Upper lobe of left lung (tissue), 6 donors: ENCODE data around the gene ASPA. TPM values are rescaled to one million over a fixed set of nuclear protein-coding genes. Genes with fewer than 3 reads are reported as not detected.

Experiments
- ATAC-seq, 2 donors: fragments of 200-7000 bp; cut with Tn5 transposase; one replicate each; pipeline ENCODE4 v1.9.1; 2022; ENCODE audit warnings: mild to moderate bottlenecking in 2 of 2, moderate library complexity in 2 of 2; ENCODE audit not compliant: low FRiP score in 2 of 2
- DNase-seq, 2 donors: peaks; one replicate each; pipeline ENCODE4 v3.0.0-alpha.2; 2019 to 2020
- H3K27ac ChIP-seq, 4 donors: fragments of 200-600 bp; sonication (generic); one replicate each; pipeline ENCODE4 v1.5.1; 2016 to 2019
- H3K27me3 ChIP-seq, 4 donors: fragments of 200-600 bp; sonication (generic); one replicate each; pipeline ENCODE4 v1.5.1; 2017 to 2019
- H3K36me3 ChIP-seq, 4 donors: fragments of 200-600 bp; sonication (generic); one replicate each; pipeline ENCODE4 v1.5.1; 2016 to 2019
- H3K4me1 ChIP-seq, 4 donors: fragments of 200-600 bp; sonication (generic); one replicate each; pipeline ENCODE4 v1.5.1; 2018 to 2019
- H3K4me3 ChIP-seq, 4 donors: fragments of 200-600 bp; sonication (generic); one replicate each; pipeline ENCODE4 v1.5.1; 2017 to 2019; ENCODE audit warnings: mild to moderate bottlenecking in 2 of 4, moderate library complexity in 1 of 4
- H3K9me3 ChIP-seq, 4 donors: fragments of 200-600 bp; sonication (generic); one replicate each; pipeline ENCODE4 v1.5.1; 2018 to 2019
- CTCF ChIP-seq, 6 experiments: fragments of 450-650 bp in 4 of 6; fragments of 200-600 bp in 2 of 6; sonication (generic) in 2 of 6; IDR thresholded peaks; one replicate each; pipeline ENCODE4 v1.5.1; 2016 to 2019; ENCODE audit warnings: antibody characterized with exemption in 6 of 6
- EP300 ChIP-seq, 4 donors: sonication (generic); formaldehyde crosslinking; IDR thresholded peaks; one replicate each; pipeline ENCODE4 v1.5.1; 2017; ENCODE audit warnings: antibody characterized with exemption in 4 of 4, control low read depth in 2 of 4
- POLR2A ChIP-seq, 4 donors: fragments of 450-650 bp; IDR thresholded peaks; one replicate each; pipeline ENCODE4 v1.5.1; 2016 to 2017; ENCODE audit warnings: antibody characterized with exemption in 4 of 4, mild to moderate bottlenecking in 2 of 4
- POLR2AphosphoS5 ChIP-seq, 2 donors: sonication (generic); formaldehyde crosslinking; IDR thresholded peaks; one replicate each; pipeline ENCODE4 v1.5.1; 2017; ENCODE audit warnings: antibody characterized with exemption in 2 of 2
- WGBS, 2 donors: methylation state at CpG; one replicate each; pipeline ENCODE4 v1.1.5; 2017 to 2018; 5-methylcytosine and 5-hydroxymethylcytosine counted together
- total RNA-seq, 6 donors: library from RNA; depleted of rRNA in 4 of 6; stranded (reverse); fragments of >200 nt in 4 of 6; gene quantifications; one replicate each; pipeline versions ENCODE4 v1.1.0 to v1.2.1, GENCODE V29; 2016 to 2021
- donor health status: DM: no; HTN: no; CAD: no; lungs with moderate emphysema.
- donor health status: DM: no; HTN: yes; CAD: no; lungs with severe emphysema.

The ASPA gene
- total RNA-seq, 6 donors from 2014 or later, result 0.76 to 7.6 (median 1.2) TPM

- Histone ChIP-seq H3K36me3 (no peaks in the 10 kb centered on the region), H3K4me1 (no peaks in the 10 kb centered on the region), H3K27me3 (no peaks in the 10 kb centered on the region), H3K27ac (no peak overlapping the region), H3K9me3 (no peaks in the 10 kb centered on the region), H3K4me3 (no peak overlapping the region)
- TF ChIP-seq POLR2A (IDR thresholded peaks at IDR 0.05) (no peak), POLR2AphosphoS5 (IDR thresholded peaks at IDR 0.05) (no peak), EP300 (IDR thresholded peaks at IDR 0.05) (no peak), CTCF (IDR thresholded peaks at IDR 0.05) (no peak)
- ATAC-seq, result no peak
- 50 to 86% methylated on average over 2 to 3 of the region's 3 CpGs for WGBS, 2 donors
- DNase-seq, result no peak
These were observed 7.1 kb downstream of the ASPA start for GRCh38 chr17:3482852-3483251.

GRCh38 chr17:3485481-3486068 lies 9.8 kb downstream of the ASPA start:
- H3K4me3 ChIP-seq, result no peak overlapping the region
- DNase-seq (no peak), ATAC-seq (no peak)
- H3K9me3 ChIP-seq, result no peaks in the 10 kb centered on the region
- no peak overlapping the region for H3K27ac ChIP-seq
- 81 to 88% methylated on average over 8 of the region's 8 CpGs for WGBS, 2 donors
- H3K4me1 ChIP-seq, result no peaks in the 10 kb centered on the region
- no peaks in the 10 kb centered on the region for H3K27me3 ChIP-seq
- TF ChIP-seq CTCF (IDR thresholded peaks at IDR 0.05) (no peak), POLR2A (IDR thresholded peaks at IDR 0.05) (no peak), POLR2AphosphoS5 (IDR thresholded peaks at IDR 0.05) (no peak), EP300 (IDR thresholded peaks at IDR 0.05) (no peak)
- H3K36me3 ChIP-seq, result no peaks in the 10 kb centered on the region

- DNase-seq, result no peak
- WGBS, 2 donors, result 78 to 79% methylated on average over 7 of the region's 7 CpGs
- Histone ChIP-seq H3K9me3 (peaks cover 0 to 3% (median 0%) of the 10 kb centered on the region in 4 donors), H3K36me3 (no peaks in the 10 kb centered on the region), H3K27ac (no peak overlapping the region), H3K4me3 (no peak overlapping the region), H3K4me1 (no peaks in the 10 kb centered on the region), H3K27me3 (no peaks in the 10 kb centered on the region)
- no peak for ATAC-seq
- TF ChIP-seq EP300 (IDR thresholded peaks at IDR 0.05) (no peak), CTCF (IDR thresholded peaks at IDR 0.05) (no peak), POLR2A (IDR thresholded peaks at IDR 0.05) (no peak), POLR2AphosphoS5 (IDR thresholded peaks at IDR 0.05) (no peak)
These were observed 21.3 kb downstream of the ASPA start for GRCh38 chr17:3497101-3497500.

- WGBS, 2 donors, result 68 to 70% methylated on average over 5 of the region's 5 CpGs
- no peak for ATAC-seq
- Histone ChIP-seq H3K27ac (no peak overlapping the region), H3K4me1 (no peaks in the 10 kb centered on the region), H3K36me3 (no peaks in the 10 kb centered on the region), H3K9me3 (peaks cover 0 to 3% (median 0%) of the 10 kb centered on the region in 4 donors), H3K27me3 (no peaks in the 10 kb centered on the region), H3K4me3 (no peak overlapping the region)
- DNase-seq, result no peak
- TF ChIP-seq POLR2AphosphoS5 (IDR thresholded peaks at IDR 0.05) (no peak), POLR2A (IDR thresholded peaks at IDR 0.05) (no peak), CTCF (IDR thresholded peaks at IDR 0.05) (no peak), EP300 (IDR thresholded peaks at IDR 0.05) (no peak)
These were observed 25.5 kb downstream of the ASPA start for GRCh38 chr17:3501344-3501743.

GRCh38 chr17:3502466-3502865 lies 26.7 kb downstream of the ASPA start:
- ATAC-seq, result no peak
- TF ChIP-seq POLR2AphosphoS5 (IDR thresholded peaks at IDR 0.05) (no peak), EP300 (IDR thresholded peaks at IDR 0.05) (no peak), CTCF (IDR thresholded peaks at IDR 0.05) (no peak), POLR2A (IDR thresholded peaks at IDR 0.05) (no peak)
- WGBS, 2 donors, result 71 to 82% methylated on average over 4 to 5 of the region's 5 CpGs
- Histone ChIP-seq H3K27ac (no peak overlapping the region), H3K27me3 (no peaks in the 10 kb centered on the region), H3K36me3 (no peaks in the 10 kb centered on the region), H3K4me3 (no peak overlapping the region), H3K4me1 (no peaks in the 10 kb centered on the region), H3K9me3 (peaks cover 0 to 3% (median 0%) of the 10 kb centered on the region in 4 donors)
- no peak for DNase-seq
